GM19468 (cell line): ENCODE data around the gene HDAC10.
"Not testable (repeated sequence)": the region's sequence is repeated elsewhere in the genome, so short reads cannot be mapped to it uniquely, and the experiment has no call there.

Experiments
- ATAC-seq: cut with Tn5 transposase; IDR thresholded peaks from one replicate; pipeline ENCODE4 v1.9.1; 2021; ENCODE audit warnings: mild to moderate bottlenecking, moderate library complexity, moderate number of reproducible peaks; ENCODE audit not compliant: unreplicated experiment; ENCODE audit errors: extremely low read depth

Gene HDAC10

DNA sequence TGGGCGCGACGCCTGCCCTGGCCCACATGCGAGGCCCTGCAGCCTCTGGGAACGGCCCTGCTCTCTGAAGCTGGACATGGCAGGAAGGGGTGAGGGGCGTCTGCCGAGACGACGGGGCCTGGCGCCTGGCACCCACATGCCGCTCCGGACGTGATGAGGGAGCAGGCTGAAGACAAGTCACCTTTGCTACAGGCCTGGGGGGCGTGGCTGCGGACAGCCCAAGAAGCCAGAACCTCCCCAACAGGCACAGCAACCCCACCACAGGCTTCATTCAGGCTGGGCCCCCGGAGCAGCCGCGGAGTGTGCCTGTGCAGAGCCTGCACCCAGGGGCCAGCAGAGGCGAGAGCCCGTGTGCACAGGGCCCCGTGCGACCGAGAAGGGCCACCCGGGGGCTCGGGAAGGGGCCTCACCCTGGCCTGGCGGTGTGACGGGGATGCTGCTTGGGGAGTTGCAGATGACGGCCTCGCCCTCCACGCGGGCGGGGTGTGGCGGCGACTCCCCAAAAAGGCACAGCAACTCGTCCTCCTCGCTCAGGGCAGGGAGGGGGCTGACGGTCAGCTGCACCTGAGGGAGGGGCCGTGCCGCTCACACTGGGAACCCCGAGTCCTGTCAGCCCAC, 35.7 kb upstream of the HDAC10 start:
- ATAC-seq, result no peak

DNA sequence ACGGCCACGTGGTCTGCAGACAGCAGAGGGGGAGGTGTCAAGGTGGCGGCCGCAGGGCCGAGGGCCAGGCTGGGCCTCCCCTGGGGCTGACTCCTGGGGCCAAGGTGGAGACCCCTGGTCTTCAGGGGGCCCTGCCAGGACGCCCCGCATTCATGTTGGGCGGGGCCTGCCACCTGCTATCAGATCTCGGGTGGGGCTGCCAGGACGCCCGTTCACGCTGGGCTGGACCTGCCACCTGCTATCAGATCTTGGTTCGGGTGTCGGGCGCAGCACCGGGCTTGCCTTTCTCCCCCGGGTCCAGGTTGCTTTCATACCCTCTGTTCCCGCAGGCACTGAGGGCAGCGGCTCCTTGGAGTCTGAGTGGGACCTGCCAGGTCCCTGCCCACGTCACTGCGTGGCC, 35.2 kb upstream of the HDAC10 start:
- ATAC-seq, result no peak

DNA sequence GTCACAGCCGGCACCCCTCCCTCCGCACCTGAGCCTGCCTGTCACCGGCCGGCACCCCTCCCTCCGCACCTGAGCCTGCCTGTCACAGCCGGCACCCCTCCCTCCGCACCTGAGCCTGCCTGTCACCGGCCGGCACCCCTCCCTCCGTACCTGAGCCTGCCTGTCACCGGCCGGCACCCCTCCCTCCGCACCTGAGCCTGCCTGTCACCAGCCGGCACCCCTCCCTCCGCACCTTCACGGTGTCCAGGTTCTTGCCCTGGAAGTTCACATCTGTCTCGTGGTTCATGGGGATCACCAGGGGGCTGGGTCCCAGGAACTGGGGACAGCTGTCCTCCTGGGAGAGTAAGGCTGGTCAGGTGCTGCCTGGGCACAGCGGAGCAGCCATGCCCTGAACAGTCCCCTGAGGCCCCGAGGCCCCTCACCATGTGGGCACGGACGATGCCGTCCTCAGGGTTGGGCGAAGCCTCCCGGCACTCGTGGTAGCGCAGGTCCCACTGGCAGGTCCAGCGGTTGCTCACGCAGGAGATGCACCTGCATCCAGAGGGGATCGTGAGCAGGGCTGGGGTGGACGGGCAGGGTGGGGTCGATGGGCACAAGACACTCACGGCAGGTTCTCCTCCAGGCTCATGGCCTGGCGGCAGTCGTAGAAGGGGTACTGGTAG, 34.6 kb upstream of the HDAC10 start:
- no peak for ATAC-seq

DNA sequence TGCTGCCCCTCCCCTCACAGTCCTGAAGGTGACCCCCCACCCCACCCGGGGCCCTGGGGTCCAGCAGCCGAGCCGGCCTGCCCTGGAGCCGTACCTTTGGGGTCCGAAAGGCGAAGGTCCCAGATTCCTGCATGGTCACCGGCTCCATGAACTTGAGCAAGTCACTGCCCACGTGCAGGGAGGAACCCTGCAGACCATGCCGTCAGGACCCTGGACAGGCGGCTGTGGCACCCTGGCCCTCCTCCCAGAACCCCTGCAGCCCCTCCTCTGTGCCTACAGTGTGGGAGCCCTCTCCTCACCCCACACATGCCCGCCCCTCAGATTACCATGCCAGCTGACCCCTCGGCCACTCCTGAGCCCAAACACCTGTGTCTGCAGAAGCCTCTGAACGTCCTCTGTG, 33.4 kb upstream of the HDAC10 start:
- no peak for ATAC-seq

DNA sequence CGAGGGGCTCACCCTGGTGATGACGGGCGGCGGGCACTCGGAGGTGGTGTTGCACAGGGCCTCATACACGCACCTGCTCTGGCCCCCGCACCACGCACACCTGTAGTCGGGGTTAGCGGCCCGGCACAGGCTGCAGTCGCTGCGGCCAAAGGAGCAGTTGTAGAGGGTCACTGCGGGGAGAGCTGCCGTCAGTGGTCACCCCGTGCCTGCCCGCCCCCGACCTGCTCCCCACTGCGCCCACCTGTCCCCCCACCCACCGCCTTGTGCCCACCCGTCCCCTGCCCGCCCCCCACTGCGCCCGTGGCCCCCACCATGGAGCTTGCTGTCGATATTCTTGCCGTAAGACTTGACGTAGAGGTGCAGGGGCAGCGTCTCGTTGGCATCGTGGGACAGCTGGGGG, 32.8 kb upstream of the HDAC10 start:
- no peak for ATAC-seq

DNA sequence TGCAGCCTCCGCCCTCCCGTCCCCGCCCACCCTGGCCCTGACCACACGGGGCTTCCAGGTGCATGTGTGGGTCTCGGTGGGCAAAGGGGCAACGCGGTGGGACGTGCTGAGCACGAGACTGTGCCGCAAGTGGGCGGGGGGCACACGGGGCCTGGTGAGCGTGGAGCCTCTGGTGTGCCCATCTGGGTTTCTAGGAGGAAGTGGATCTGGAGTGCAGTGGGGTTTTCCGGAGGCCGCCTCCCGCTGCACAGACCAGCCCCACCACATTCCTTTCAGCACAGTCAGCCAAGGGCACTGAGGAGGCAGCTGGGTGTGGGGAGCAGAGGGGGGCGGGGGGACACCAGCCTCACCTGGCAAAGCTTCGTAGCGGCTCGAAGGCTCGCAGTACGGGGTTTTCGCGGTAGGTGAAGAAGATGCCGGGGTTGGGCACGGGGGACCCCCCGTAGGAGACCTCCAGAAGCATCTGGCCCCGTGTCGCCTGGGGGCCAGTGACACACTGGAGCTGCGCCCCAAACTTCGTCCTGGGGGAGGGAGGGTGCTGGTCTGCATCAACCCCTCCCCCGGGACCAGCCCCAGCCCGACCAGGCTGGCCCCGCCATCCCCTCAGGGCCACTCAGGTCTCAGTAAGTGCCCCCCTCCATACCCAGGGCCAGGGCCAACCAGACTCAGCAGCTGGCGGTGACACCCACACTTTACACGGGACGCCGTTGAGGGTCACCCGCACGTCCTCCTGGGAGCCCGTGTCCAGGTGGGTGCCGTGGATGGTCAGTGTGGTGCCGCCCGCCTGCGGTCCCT, 31.5 kb upstream of the HDAC10 start:
- no peak for ATAC-seq

DNA sequence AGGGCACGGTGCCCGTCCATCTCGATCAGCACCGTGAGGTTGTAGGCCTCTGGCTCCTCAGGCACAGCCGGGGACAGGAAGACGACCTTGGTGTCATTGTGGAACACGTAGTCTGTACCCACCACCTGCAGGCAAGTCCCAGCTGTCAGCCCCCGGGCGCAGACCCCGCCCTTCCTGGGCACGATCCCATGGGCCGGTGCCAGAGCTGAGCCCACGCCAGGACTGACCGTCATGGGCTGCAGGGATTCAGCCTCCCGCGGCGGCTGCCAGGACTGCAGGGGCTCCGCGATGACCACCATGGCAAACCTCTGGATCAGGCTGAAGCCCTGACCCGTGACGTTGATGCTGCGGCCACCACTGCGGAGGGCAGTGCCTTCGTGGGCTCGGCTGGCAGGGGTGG, 30.9 kb upstream of the HDAC10 start:
- ATAC-seq, result no peak

- no peak for ATAC-seq
These were observed 30.3 kb upstream of the HDAC10 start for GRCh38 chr22:50281384-50281760.

GRCh38 chr22:50280708-50281383, 29.8 kb upstream of the HDAC10 start:
- no peak for ATAC-seq

DNA sequence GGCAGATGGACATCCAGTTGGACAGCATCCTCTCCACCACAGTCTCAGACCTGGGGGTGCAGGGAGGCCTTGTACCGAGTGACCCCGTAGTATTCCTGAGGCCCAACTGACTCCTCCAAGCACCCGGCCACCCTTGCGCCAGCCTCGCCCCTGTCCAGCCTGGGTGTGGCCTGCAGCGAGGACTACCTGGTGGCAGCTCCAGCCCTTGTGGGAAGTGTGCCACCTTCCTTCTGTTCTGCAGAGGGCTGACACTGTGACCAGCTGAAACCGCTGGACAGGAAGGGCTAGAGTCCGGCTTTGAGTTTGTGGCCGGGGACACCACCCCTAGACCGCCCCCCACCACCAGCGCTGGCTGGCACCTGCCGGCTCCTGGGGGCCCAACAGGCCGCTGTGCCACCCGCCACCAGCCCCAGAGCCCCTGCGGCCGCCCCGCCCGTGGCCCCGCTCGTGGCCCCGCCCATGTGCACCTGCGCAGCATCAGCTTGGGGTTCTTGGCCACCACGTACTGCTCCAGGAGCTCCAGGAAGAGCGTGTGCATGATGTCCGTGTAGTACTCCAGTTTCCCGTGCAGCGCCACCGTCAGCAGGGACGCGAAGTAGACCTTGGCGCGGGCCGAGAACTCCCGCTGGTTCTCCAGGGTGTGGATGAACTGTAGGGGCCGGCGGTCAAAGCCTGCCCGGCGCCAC, 29.1 kb upstream of the HDAC10 start:
- no peak for ATAC-seq

DNA sequence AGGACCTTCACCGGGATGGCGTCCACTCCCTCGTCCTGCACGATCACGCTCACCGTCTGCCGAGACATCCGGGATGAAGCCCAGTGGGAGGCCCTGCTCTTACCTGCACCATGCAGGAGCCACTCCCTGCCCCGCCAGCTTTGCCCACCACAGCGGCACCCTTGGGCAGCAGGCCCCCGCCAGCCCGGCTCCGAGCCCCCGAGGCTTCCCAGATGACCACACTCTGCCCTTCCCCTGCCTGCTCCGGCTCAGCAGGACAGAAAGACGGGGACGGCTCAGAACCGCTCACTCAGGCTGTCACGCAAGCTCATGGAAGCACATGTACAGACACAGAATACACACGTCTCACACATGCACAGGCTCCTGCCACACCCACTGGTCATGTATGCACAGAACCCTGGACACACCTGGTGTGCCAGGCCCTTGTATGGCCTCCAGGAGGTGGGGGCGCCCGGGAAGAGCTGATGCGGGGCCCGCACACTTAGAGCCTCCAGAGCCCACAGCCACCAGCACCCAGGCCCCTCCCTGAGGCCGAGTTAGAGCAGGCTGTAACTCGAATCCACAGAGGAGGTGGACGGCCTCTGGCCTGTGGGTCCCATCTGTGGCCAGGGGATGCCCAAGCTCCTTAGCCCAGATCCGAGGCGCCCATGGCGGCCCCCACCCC, 28.0 kb upstream of the HDAC10 start:
- no peak for ATAC-seq

DNA sequence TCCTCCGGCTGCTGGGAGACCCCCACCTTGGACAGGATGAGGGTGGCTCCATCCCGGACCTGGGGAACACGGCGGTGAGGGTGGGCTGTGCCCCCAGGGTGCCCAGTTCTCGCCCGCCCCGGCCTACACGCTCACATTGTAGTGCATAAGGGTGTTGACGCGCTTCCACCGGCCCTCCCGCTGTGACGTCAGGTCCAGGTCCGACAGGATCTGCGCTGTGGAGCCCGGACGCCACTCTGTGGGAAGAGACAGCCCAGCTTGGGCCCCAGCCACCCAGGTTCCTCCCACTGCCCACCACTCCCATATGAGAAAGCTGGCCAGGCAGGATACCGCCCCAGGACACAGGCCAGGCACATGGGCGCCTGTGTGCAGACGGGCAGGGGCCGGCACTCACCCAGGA, 27.4 kb upstream of the HDAC10 start:
- ATAC-seq, result no peak

- no peak for ATAC-seq
These were observed 26.7 kb upstream of the HDAC10 start for GRCh38 chr22:50277761-50278160.

DNA sequence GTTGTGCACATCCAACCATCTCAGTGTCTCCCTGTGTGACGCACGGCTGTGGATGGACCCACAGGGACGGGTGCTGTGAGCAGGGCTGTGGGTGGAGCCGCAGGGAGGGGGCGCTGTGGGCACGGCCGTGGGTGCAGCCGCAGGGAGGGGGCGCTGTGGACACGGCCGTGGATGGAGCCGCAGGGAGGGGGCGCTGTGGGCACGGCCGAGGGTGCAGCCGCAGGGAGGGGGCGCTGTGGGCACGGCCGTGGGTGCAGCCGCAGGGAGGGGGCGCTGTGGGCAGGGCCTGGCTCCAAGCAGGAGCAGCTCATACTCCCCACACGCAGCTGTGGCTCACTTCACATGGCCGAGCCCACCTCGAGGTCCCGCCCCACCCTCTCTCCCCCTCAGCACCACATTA, 25.1 kb upstream of the HDAC10 start:
- no peak for ATAC-seq

DNA sequence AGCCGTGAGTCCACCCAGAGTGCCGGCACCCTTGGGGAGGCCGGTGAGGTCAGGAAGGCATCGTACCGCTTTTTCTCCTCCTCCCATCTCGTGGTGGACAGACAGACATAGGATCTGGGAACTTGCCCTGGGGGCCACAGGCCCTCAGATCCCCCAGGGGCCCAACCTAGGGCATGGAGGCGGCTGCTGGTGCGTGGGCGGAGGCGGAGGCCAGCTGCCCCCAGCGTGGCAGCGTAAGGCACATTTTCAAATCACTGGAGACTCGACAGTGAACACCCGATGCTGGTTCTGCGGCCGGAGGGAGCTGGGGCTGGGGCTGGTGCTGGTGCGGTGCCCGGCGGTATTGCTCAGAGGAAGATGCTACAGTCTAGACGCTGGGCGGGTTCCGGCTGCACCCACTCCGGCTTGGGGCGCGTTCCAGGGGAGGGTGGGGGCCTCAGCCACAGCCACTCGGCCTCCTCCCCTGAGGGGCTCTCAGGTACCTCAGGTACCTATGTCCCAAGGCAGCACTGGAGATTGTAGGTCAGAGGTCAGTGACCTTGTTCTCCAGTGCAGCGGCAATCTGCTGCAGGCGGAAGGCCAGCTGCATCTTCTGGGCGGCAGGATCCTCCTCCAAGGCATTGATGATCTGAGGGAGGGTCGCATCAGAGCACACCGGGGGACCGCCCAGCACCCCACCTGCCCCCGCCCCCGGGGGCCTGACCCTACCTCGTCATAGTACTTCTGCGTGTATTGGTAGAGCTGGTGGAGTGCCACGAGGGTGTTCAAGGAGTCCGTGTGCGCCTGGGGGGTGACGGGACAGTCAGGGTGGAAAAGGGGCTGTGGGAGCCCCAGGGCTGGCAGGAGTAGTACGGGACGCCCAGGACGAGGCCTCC, 24.4 kb upstream of the HDAC10 start:
- ATAC-seq, result no peak

DNA sequence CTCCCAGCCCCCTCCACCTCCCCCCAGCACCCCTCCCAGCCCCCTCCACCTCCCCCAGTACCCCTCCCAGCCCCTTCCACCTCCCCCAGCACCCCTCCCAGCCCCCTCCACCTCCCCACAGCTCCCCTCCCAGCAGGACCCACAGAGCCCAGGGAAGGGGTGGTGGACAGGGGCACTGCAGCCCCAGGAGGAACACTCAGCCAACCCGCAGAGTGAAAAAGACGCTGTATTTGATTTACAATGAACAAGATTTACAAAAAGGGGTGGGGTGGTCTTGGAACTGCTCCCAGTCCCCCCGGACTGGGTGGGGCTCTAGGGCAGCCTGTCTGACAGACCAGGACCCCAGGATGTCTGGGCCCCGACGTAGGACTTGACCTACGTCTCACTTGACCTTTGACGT, 23.7 kb upstream of the HDAC10 start:
- ATAC-seq, result no peak

- ATAC-seq, result no peak
These were observed 23.2 kb upstream of the HDAC10 start for GRCh38 chr22:50274311-50274710.

DNA sequence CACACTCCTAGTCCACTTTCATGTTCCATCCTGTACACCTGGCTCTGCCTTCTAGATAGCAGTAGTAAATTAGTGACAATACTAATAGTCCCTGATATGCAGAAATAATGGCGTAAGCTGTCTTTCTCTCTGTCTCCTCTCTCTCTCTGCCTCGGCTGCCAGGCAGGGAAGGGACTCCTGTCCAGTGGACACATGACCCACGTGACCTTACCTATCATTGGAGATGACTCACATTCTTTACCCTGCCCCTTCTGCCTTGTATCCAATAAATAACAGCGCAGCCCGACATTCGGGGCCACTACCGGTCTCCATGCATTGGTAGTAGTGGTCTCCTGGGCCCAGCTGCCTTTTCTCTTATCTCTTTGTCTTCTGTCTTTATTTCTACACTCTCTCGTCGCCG, 22.7 kb upstream of the HDAC10 start:
- not testable (repeated sequence) for ATAC-seq

DNA sequence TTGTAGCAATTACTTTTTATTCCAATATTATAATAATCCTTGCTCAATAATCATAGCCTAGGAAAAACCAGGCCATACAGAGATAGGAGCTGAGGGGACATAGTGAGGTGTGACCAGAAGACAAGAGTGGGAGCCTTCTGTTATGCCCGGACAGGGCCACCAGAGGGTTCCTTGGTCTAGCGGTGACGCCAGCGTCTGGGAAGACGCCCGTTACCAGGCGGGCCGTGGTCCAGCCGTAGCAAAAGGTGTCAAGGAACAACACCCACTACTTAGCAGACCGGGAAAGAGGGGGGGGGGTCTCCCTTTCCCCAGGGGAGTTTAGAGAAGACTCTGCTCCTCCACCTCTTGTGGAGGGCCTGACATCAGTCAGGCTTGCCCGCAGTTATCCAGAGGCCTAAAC, 22.3 kb upstream of the HDAC10 start:
- not testable (repeated sequence) for ATAC-seq
